ENCODE measurements around the gene ERP27.

The ERP27 gene

GRCh38 chr12:14935031-14935430 is 3.3 kb downstream of the ERP27 start:
- DNase-seq: no peak

GRCh38 chr12:14934511-14934910 is 3.8 kb downstream of the ERP27 start:
- no peak for DNase-seq

GRCh38 chr12:14931791-14932560 is 6.4 kb downstream of the ERP27 start:
- DNase-seq: no peak

GRCh38 chr12:14931359-14931758 is 7.0 kb downstream of the ERP27 start:
- no peak for DNase-seq

GRCh38 chr12:14930299-14930698 is 8.0 kb downstream of the ERP27 start:
- no peak for DNase-seq

- DNase-seq: no peak
Observed at GRCh38 chr12:14928931-14929330, 9.4 kb downstream of the ERP27 start.

GRCh38 chr12:14927267-14927666 is 11.1 kb downstream of the ERP27 start:
- DNase-seq: no peak

- DNase-seq: no peak
Observed at GRCh38 chr12:14924541-14924940, 13.8 kb downstream of the ERP27 start.

- no peak for DNase-seq
Observed at GRCh38 chr12:14923944-14924343, 14.4 kb downstream of the ERP27 start.

- DNase-seq: no peak
Observed at GRCh38 chr12:14921218-14921617, 17.1 kb downstream of the ERP27 start.

- DNase-seq: no peak
Observed at GRCh38 chr12:14920475-14921126, 17.7 kb downstream of the ERP27 start.

GRCh38 chr12:14919455-14919854 is 18.9 kb downstream of the ERP27 start:
- no peak for DNase-seq

- DNase-seq: no peak
Observed at GRCh38 chr12:14915736-14916135, 22.6 kb downstream of the ERP27 start.

- DNase-seq: no peak
Observed at GRCh38 chr12:14913381-14913781, 25.0 kb downstream of the ERP27 start.

- DNase-seq: no peak
Observed at GRCh38 chr12:14911131-14911530, 27.2 kb downstream of the ERP27 start.

- no peak for DNase-seq
Observed at GRCh38 chr12:14910090-14910915, 28.0 kb downstream of the ERP27 start.

- DNase-seq: no peak
Observed at GRCh38 chr12:14907953-14908352, 30.4 kb downstream of the ERP27 start.

- DNase-seq: no peak
Observed at GRCh38 chr12:14906114-14906513, 32.2 kb downstream of the ERP27 start.

- no peak for DNase-seq
Observed at GRCh38 chr12:14905269-14906004, 32.9 kb downstream of the ERP27 start.

- DNase-seq: no peak
Observed at GRCh38 chr12:14904854-14905253, 33.5 kb downstream of the ERP27 start.

- DNase-seq: no peak
Observed at GRCh38 chr12:14903386-14904098, 34.8 kb downstream of the ERP27 start.

GRCh38 chr12:14902465-14902864 is 35.9 kb downstream of the ERP27 start:
- no peak for DNase-seq

Measured in effector CD4-positive, alpha-beta T cell (primary cell).